ENCODE measurements around the gene PLOD2. TPM values are rescaled to one million over a fixed set of nuclear protein-coding genes. Genes with fewer than 3 reads are reported as not detected.

Gene PLOD2
- total RNA-seq, 1 donor from 2014 or later = not detected

DNA sequence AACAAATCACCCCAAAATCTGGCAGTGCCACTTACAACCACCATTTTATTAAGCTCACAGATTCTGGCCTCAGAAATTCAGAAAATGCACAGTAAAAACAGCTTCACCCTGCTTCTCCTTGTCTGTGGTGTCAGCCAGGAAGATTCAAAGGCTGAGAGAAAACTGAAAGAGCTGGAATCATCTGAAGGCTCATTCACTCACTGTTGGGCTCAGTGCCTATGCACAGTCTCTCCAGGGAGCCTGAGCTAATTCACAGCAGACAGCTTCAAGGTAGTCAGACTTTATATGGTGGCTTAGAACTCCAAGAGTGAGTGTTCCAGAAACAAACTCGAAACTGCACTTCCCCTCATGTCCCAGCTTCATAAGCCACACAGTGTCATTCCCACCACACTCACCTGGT is 16.5 kb upstream of the PLOD2 start:
- Mint-ChIP-seq H3K4me3 (no peak overlapping the region), H3K27ac (no peak overlapping the region), H3K9me3 (no peaks in the 10 kb centered on the region), H3K27me3 (peaks cover 6% of the 10 kb centered on the region), H3K36me3 (ENCODE audit: low read depth) (no peaks in the 10 kb centered on the region), H3K4me1 (no peaks in the 10 kb centered on the region)
- no peak for ATAC-seq (ENCODE audit: low read depth)
- no peak for DNase-seq
- intact Hi-C loops (cut with micrococcal nuclease) = no loop called here
- no peak for TF ChIP-seq CTCF (IDR thresholded peaks at IDR 0.05)
- CTCF ChIA-PET = interaction anchor here (1.3 kb wide), 1 partner anchor 12 kb away, joined by 4 read pairs; no protein-coding TSS in a partner anchor
- POLR2A ChIA-PET = no interaction called here

GRCh38 chr3:146177072-146177471 is 16.1 kb upstream of the PLOD2 start:
- H3K27ac Mint-ChIP-seq = no peak overlapping the region
- H3K9me3 Mint-ChIP-seq = no peaks in the 10 kb centered on the region
- DNase-seq (no peak), ATAC-seq (ENCODE audit: low read depth) (no peak)
- peaks cover 6% of the 10 kb centered on the region for H3K27me3 Mint-ChIP-seq
- intact Hi-C loops (cut with micrococcal nuclease) = no loop called here
- ChIA-PET POLR2A (no interaction called here), CTCF (interaction anchor here (1.3 kb wide), 1 partner anchor 12 kb away, joined by 4 read pairs; no protein-coding TSS in a partner anchor)
- TF ChIP-seq CTCF (IDR thresholded peaks at IDR 0.05) = no peak
- H3K36me3 Mint-ChIP-seq (ENCODE audit: low read depth) = no peaks in the 10 kb centered on the region
- H3K4me1 Mint-ChIP-seq = no peaks in the 10 kb centered on the region
- H3K4me3 Mint-ChIP-seq = no peak overlapping the region

DNA sequence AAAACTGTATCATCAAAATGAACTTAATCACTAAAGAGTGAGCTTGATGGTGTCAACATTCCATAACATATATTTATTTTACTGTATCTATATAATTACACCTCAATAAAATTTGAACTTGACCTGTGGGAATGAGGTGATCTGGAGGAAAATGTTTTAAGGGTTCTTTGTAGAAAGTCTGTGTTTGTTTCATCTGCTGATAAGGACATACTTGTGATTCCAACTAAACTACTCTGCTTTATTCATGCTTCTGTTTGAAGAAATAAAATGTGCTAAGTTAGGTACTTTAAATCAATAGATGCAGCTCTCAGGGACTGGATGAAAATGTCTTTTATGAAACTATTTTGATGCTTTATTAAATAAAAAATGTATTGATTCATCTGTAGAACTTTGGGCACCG is 11.6 kb upstream of the PLOD2 start:
- POLR2A ChIA-PET = no interaction called here

DNA sequence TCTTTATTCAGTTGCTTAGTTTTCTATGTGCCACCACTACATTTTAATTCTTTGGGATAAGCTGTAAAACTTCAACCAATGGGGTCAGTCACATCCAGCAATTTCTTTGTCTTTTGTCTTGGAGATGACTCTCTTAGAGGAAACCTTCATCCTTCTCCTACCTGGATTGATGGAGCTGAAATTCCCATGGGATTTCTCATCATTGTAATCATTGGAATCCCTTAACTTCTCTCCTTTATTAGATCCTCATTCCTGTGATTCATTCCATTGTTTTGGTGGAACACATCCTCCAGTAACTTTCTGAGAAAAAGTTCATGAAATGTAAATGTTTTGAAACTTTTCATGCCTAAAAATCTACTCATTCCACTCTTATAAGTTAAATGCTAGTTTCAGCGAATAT is 9.6 kb upstream of the PLOD2 start:
- Mint-ChIP-seq H3K27me3 (peaks cover 3% of the 10 kb centered on the region), H3K4me3 (no peak overlapping the region), H3K9me3 (no peaks in the 10 kb centered on the region), H3K4me1 (no peaks in the 10 kb centered on the region), H3K27ac (no peak overlapping the region), H3K36me3 (ENCODE audit: low read depth) (no peaks in the 10 kb centered on the region)
- ATAC-seq (ENCODE audit: low read depth) (no peak), DNase-seq (no peak)
- CTCF ChIA-PET = no interaction called here
- intact Hi-C loops (cut with micrococcal nuclease) = no loop called here
- no peak for TF ChIP-seq CTCF (IDR thresholded peaks at IDR 0.05)
- POLR2A ChIA-PET = no interaction called here

More for the DNA sequence above, 11.6 kb upstream of the PLOD2 start:
- no peaks in the 10 kb centered on the region for H3K4me1 Mint-ChIP-seq
- no peak for DNase-seq
- H3K9me3 Mint-ChIP-seq = no peaks in the 10 kb centered on the region
- ATAC-seq (ENCODE audit: low read depth) = no peak
- CTCF ChIA-PET = no interaction called here
- H3K27ac Mint-ChIP-seq = no peak overlapping the region
- no peaks in the 10 kb centered on the region for H3K36me3 Mint-ChIP-seq (ENCODE audit: low read depth)
- H3K27me3 Mint-ChIP-seq = peaks cover 3% of the 10 kb centered on the region
- intact Hi-C loops (cut with micrococcal nuclease) = no loop called here
- TF ChIP-seq CTCF (IDR thresholded peaks at IDR 0.05) = no peak
- H3K4me3 Mint-ChIP-seq = no peak overlapping the region

DNA sequence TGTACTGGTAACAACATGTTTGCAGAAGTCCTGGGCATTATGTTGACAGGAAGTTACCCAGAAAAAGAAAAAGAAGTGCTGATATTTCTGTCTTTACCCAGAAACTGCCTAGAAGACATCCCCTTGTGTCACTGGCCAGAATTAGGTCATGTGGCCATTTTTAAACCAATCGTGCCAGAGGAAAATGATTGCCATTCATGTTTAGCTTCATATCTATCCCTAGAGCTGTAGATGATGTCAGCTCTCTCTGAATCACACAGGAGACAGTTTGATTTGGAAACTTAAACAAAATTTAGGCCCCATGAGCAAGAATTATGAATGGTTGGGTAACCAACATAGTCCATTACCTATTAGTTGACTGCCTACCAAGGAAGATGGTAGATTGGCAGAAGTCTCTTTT is 8.9 kb upstream of the PLOD2 start:
- peaks cover 3% of the 10 kb centered on the region for H3K27me3 Mint-ChIP-seq
- ChIA-PET POLR2A (no interaction called here), CTCF (no interaction called here)
- no peak overlapping the region for H3K27ac Mint-ChIP-seq
- ATAC-seq (ENCODE audit: low read depth) = no peak
- H3K36me3 Mint-ChIP-seq (ENCODE audit: low read depth) = no peaks in the 10 kb centered on the region
- no peak overlapping the region for H3K4me3 Mint-ChIP-seq
- no peaks in the 10 kb centered on the region for H3K9me3 Mint-ChIP-seq
- no peaks in the 10 kb centered on the region for H3K4me1 Mint-ChIP-seq
- DNase-seq = no peak
- intact Hi-C loops (cut with micrococcal nuclease) = no loop called here
- TF ChIP-seq CTCF (IDR thresholded peaks at IDR 0.05) = no peak

Measured in activated B cell treated with CpG ODN at 0.5 μM for 24 hours (primary cell).